GM18502 (cell line): ENCODE measurements around the gene FFAR2.
"Not testable (repeated sequence)": the region's sequence is repeated elsewhere in the genome, so short reads cannot be mapped to it uniquely, and the experiment has no call there.

Source experiments
- ATAC-seq: cut with Tn5 transposase; IDR thresholded peaks from one replicate; pipeline ENCODE4 v1.9.1; 2021; ENCODE audit warnings: mild to moderate bottlenecking; ENCODE audit not compliant: unreplicated experiment, poor library complexity

Gene FFAR2

DNA sequence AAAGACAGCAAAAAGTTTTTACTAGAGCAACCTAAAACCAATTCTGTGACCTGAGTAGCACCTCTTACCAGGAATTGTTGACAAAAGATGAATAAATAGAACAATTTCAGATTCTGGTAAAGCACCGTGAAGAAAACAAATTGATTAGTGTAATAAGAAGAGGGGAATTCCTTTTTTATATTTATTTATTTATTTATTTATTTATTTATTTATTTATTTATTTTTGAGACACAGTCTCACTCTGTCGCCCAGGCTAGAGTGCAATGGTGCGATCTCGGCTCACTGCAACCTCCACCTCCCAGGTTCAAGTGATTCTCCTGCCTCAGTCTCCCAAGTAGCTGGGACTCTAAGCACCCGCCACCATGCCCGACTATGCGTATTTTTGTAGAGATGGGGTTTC is 24.7 kb upstream of the FFAR2 start:
- ATAC-seq, result not testable (repeated sequence)

DNA sequence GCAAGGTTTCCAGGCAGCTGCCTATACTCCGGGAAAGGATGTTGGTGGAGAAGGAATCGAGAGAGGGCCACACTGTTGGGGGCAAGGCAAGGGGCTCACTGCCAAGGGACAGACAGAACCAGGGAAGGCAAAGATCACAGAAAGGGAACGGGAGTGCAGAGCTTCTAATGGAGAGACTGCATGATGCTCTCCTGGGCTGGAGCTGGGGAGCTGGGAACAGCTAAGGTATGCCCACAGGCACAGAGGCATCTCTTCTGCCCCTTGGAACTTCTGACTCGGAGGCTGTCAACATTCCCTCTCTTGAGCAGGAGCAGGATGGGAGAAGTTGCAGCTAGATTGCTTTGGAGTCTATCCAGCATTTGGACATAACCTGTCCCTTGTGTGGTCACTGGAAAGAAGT is 22.4 kb upstream of the FFAR2 start:
- ATAC-seq, result no peak

DNA sequence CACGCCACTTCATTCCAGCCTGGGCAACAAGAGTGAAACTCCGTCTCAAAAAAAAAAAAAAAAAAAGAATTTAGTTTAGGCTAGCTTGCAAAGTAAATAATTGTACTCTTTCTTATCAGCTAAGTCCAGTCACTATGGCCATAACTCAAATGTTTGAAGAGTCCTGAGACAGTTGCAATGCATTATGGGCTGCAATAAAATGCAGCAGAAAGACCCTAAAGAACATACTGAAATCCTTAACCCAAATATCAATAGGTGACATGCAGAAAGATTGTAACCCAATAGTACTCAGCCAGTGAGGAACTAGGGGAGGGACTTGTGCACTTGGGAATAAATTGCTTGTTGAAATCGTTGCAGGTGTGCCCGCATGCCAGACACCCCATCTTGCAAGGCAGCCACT is 20.9 kb upstream of the FFAR2 start:
- no peak for ATAC-seq

DNA sequence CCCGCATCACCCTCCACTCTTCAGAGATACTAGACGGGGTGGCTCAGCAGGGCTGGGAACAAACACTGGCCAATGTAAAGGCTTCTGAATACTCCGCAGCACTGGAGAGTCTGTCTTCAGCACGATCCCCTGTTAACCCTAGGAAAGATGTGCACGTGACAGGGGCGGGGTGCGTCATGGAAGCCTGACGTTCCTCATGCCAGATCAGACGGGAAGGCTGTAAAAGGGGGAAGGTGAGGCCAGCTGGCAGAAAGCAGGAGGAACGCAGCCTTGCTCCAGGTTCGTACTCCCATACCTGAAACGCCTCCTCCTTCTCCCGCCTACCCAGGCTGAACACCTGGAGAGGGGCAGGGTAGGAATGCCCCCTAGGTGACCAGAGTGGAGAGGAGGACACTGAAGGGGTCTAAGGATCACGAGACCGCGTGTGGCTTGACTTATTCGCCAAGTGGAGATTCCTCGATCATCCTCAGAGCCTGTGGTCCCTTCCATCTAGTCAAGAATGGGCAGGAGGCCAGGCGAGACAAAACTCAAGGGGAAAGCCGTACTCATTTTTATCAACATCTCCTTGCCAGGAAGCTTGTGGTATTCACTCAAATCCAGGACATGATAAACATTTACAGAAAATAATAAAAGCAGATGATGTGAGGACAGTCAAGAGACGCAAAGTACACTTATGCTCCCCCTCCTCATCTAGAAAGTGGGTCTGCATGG is 18.2 kb upstream of the FFAR2 start:
- ATAC-seq, result no peak

DNA sequence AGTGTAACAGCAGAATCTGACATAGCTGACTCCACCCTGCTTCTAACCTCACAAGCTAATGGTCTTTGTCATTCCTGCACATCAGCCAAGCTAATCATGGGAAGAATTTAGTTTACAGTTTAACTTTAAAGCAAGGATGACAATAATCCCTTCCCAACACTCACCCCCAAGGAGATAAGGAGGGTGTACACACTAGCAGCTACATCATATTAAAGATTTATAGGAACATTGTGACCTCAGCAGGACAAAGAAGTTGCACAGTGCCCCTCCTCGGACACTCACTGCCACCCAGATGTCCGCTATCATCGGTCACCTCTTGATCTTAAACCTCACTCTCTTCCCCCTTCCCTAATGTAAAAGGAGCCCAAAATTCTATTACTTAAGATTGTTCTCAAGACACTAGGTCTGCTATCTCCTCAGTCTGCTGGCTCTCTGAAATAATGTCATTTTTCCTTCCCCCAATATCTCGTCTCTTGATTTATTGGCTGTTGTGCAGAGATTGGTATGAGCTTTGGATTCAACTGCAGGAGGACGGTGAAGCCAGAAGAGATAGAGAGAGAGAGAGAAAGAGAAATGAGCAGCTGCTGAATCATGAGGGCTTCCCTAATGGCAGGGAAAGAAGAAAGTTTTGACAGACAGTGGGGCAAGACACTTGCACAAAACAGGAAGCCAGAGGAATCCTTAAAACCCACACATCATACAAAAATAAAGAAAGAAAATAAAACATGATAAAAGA is 17.5 kb upstream of the FFAR2 start:
- ATAC-seq, result no peak

DNA sequence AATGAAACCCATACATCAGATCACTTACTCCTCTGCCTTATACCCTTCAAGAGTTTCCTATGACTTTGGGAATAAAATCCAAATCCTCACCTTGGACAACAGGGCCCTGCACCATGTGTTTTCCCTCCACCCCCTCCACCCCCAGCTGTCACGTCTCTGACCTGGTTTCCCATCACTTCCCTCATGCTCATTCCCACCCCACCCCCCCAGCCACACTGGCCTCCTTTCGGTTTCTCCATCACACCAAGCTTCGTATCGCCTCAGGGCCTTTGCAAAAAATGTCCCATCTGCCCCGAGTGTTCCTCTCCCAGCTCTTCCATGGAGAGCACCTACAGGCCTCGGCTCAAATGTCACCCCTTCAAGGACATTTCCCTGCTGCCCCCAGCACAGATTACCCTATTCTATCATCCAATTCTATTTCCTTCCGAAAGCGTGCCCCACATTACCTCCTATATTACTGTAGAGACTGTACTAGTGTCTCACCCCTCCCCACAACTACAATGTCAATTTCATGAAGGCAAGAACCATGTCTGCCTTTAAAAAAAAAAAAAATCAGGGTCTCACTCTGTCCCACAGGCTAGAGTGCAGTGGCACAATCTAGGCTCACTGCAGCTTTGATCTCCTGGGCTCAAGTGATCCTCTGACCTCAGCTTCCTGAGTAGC is 16.8 kb upstream of the FFAR2 start:
- no peak for ATAC-seq

DNA sequence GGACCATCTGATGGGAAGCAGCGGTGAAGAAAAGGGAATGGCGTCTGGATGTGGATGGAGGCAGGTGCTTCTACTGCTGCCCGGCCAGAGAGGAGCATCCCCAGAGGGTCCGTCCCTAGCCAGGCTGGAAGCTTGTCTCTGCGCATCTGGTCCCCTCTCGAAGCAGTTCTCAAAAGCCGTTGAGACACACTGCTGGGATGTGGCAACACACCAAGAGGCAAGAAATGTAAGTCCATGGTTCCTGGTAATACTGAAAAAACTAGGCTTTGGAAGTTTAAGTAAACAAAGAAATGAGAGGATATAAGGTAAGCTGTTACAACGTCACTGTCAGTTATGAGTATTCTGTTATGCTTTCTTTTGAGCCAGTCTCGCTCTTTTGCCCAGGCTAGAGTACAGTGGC is 15.1 kb upstream of the FFAR2 start:
- ATAC-seq, result no peak

DNA sequence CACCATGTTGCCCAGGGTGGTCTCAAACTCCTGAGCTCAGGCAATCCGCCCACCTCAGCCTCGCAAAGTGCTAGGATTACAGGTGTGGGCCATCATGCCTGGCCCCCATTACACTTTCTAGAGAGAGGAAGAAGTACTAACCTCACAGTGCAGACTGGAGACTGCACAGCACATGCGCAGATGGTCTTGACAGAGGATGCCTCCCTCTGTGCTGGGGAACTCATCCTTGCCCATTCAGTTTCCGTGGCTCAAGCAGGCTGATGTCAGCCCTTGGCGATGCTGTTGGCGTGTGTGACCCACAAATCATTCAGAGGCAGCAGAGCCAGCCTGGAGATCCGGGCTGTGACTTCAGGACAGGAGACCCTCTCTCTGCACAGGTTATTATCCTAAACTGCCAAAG is 14.6 kb upstream of the FFAR2 start:
- ATAC-seq, result no peak

DNA sequence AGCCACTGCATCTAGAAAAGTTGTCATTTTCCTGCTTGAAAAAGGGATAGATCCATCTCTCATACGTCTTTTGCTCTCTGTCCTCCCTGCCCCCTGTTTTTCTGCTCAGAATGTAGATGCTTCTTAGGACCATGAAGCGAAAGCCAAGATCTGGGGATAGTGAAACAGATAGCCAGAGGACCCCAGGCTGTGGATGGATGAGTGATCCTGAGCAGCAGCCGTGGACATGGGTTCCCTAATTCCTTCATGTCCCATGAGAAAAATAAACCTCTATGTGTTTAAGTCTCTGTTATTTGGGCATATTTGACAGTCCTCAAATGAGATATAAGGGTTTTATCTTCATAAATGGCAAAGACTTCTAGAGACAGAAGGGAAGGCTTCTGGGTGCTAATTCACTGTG is 12.2 kb upstream of the FFAR2 start:
- ATAC-seq, result no peak

DNA sequence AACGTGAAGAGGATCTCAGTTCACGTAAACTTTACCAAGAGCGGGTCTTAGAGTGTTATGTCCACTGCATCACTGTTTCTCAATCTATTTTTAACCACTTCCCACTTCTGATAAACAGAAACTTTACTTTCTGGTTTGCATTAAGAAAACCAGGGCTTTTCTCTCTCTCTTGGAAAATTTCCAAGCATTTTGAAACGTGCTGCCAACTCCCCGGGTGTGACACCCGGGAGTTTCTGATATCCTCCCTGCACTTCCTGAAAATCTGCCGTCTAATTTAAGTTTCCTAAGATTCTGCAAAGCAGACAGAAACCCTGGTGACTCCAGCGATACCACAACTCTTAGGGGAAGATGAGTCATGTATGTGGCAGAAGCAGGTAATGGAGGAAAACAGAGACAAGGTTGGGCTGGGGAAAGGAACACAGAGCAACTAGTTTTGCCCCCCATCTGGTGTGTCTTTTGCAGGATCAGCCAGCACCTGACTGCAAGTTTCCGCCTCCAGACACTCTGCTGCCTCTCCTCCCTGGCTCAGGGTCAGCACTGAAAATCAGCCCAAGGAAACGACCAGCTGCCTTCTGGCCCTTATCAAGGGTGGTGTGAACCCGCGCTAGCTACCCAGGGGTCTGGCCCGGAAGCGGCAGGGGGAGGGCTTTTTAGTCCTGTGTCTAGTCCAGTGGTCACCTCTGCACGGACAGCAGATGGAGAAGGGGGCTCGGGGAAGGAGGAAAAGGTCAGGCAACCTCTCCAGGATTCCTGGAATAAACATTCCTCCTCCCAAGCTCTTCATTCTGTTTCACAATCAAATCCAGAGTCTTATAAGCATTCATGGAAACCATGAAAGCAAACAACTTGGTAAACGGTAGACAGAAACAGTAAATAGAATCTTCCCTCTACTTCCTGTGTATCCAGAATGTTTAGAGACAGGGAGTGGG is 11.3 kb upstream of the FFAR2 start:
- no peak for ATAC-seq

DNA sequence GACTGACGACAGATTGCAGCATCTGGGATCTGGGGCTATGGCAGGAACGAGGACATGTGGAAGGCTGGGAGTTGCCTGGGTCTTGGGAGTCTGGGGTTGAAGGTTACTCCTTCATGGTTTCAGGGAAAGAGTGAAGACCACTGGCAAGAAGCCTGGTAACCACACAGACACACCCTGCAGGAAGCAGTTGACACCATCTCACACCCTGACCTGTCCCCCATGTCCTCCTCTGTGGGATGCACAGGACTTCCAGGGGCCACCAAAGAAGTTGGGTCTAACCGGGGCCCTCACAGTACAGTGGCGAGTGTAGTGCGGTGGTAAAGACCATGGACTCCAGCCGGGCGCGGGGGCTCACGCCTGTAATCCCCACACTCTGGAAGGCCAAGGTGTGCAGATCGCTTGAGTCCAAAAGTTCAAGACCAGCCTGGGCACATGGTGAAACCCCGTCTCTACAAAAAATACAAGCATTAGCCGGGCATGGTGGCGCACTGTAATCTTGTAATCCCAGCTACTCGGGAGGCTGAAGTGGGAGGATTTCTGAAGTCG is 10.6 kb upstream of the FFAR2 start:
- ATAC-seq, result no peak

DNA sequence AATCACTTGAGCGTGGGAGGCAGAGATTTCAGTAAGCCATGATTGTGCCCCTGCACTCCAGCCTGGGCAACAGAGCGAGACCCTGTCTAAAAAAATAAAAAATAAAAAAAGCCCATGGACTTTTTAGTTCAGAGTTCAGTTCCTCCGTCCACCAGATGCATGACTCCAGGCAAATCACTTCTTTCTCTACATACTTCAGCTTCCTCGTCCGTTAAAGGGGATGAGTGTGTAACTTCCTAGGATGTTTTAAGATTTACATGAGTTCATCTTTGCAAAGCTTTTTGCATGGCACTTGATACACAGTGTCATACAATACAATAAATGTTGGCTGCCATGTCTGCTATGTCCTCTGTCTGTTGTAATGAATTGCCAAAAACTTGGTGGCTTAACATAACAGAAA is 10.0 kb upstream of the FFAR2 start:
- ATAC-seq, result no peak

DNA sequence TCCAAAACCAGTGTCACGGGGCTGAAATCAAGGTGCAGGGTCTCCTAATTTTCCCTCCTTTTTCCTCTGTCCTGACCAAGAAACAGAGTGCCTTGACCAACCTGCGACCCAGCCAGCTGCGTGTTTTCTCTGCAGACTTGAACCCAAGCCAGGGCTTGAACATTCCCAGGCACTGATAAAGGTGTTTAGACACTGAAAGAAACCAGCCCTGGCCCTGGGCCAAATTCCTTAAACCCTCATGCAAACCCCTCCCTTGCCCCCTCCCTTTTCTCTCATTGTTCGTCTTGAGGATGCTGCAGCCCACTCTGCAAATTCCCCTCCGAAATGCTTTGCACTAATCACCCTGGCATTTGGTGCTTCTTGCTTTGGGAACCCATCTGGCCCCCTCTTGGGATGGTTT is 9.5 kb upstream of the FFAR2 start:
- no peak for ATAC-seq

DNA sequence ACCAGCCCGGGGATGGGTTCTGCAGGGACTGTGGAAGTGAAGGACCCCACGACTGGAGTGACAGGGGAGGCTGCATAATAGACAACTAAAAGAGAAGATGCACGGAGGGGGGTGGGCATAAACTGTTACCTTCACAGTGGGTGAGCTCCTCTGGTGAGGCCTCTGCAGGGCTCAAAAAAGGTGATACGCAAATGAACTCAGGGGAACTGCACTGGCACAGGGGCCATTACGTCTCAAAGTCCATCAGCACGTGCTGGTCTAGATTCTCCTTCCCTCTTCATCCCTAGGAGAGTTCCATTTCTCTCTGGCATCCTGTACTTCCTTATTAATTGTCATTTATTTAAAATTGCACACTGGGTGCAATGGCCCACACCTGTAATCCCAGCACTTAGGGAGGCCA is 8.1 kb upstream of the FFAR2 start:
- ATAC-seq, result no peak

DNA sequence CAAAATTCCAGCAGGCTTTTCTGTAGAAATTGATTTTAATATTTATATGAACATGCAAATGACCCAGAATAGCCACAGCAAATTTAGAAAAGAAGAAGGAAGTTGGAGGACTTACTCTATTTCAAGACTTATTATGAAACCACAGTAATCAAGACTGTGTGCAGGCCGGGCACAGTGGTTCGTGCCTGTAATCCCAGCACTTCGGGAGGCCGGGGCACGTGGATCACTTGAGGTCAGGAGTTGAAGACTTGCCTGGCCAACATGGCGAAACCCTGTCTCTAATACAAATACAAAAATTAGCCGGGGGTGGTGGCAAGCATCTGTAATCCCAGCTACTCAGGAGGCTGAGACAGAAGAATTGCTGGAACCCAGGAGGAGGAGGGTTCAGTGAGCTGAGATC is 6.0 kb upstream of the FFAR2 start:
- no peak for ATAC-seq

DNA sequence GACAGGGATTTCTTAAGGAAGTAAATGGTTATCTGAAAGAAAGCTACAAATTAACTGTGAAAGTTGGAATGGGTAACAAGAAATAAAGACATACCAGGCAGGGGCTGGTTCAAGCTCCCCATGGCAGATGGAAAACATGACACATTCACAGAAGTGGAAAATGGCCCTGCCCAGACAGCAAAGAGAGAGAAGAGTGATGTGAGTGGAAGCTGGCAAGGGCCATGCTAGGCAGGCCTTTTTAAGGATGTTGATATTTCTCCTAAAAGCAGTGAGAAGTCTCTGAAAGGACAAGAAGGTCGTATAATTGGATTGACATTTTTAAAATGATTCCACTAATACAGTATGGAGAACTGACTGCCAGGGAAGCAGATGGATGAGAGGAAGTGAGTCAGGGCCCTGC is 3.3 kb upstream of the FFAR2 start:
- ATAC-seq, result no peak

DNA sequence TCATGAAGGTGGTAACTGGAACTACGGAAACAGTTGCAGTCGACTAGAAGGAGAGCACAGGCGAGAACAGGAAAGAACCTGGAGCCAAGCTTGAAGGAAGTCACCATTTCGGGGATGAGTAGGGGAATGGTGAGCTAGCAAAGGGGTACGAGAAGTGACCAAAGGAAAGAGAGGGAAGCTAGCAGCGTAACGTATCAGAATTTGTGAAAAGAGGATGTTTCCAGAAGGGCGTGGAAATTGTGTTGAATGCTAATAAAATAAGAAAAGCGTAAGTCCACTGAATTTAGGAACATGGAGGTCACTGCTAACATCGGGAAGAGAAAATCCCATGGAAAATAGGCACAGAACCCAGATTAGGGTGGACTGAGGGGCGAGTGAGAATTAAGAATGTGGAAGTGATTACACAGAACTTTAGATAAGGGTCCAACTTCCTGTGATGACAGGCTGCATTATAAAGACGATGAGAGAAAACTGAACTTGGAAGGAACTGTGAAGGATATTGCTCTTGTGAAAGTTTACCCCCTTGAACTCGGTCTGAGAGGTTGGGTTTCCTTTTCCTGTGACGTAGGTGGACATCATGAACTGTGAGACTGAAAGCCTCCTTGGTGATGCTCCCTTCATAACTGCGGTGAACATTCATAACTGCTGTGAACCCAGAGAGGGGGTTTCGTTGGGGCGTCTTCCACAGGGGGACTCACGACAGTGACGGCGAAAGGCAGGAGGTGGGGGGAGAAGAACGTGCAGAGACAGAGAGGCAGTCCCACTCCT is 2.0 kb upstream of the FFAR2 start:
- no peak for ATAC-seq

DNA sequence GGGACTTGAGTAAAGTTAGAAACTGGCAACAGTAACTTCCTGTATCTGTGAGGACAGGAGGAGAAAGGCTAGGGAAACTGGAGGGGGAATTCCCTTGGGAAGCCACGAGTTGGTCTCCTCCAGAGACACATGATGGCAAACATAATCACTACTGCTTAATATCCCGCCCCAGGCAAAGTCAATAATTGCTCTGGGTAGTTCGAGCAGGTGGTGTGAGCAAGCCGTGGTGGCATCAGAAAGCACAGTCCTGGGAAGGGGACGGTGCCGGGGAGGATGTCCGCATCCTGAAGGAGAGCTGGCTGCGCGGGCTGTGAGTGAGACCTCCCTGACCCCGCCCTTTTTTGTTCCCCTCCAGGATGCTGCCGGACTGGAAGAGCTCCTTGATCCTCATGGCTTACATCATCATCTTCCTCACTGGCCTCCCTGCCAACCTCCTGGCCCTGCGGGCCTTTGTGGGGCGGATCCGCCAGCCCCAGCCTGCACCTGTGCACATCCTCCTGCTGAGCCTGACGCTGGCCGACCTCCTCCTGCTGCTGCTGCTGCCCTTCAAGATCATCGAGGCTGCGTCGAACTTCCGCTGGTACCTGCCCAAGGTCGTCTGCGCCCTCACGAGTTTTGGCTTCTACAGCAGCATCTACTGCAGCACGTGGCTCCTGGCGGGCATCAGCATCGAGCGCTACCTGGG is 1.4 kb downstream of the FFAR2 start:
- no peak for ATAC-seq
